Activated CD4-positive, alpha-beta memory T cell treated with anti-CD3 and anti-CD28 coated beads, Interleukin-2, amount 10 ng/mL, durations not matched to agents 7 days and 5 days (primary cell): Measurements from ENCODE around the gene SLC17A8. TPM values are rescaled to one million over a fixed set of nuclear protein-coding genes. Genes with fewer than 3 reads are reported as not detected.
A peak's percentile ranks its signal among the peaks of the same experiment; 100 is the strongest.
"Not testable (repeated sequence)": the region's sequence is repeated elsewhere in the genome, so short reads cannot be mapped to it uniquely, and the experiment has no call there.

Experiments
- CTCF ChIA-PET: fragments of 350-600 bp; sonication (Branson Sonifier 250); formaldehyde crosslinking; loops from one replicate; lab custom pipeline; 2021; ENCODE audit warnings: antibody characterized with exemption, inconsistent platforms; lab: Charles Lee
- POLR2A ChIA-PET: fragments of 350-600 bp; sonication (Branson Sonifier 250); formaldehyde crosslinking; loops from one replicate; lab custom pipeline; 2021; ENCODE audit warnings: antibody characterized with exemption; lab: Charles Lee
- DNase-seq: peaks from one replicate; pipeline ENCODE4 v3.0.0-alpha.2; 2020
- H3K27ac Mint-ChIP-seq: one replicate; pipeline ENCODE4 v1.8.0; 2021; ENCODE audit warnings: mild to moderate bottlenecking, mixed read lengths
- H3K27me3 Mint-ChIP-seq: one replicate; pipeline ENCODE4 v1.8.0; 2021; ENCODE audit warnings: mixed read lengths
- H3K36me3 Mint-ChIP-seq: one replicate; pipeline ENCODE4 v1.8.0; 2021; ENCODE audit warnings: low read depth, mixed read lengths
- H3K4me1 Mint-ChIP-seq: one replicate; pipeline ENCODE4 v1.8.0; 2021; ENCODE audit warnings: mixed read lengths
- H3K4me3 Mint-ChIP-seq: one replicate; pipeline ENCODE4 v1.8.0; 2021; ENCODE audit warnings: mild to moderate bottlenecking, mixed read lengths
- H3K9me3 Mint-ChIP-seq: one replicate; pipeline ENCODE4 v1.8.0; 2021; ENCODE audit warnings: mixed read lengths
- total RNA-seq, 2 experiments: library from RNA; stranded (reverse); gene quantifications; one replicate each; pipeline ENCODE4 v1.2.3, GENCODE V29; 2021

The SLC17A8 gene
- total RNA-seq, 2 experiments from 2014 or later: not detected

GRCh38 chr12:100404769-100405407 is 48.0 kb downstream of the SLC17A8 start:
- no peaks in the 10 kb centered on the region for H3K4me1 Mint-ChIP-seq
- H3K4me3 Mint-ChIP-seq: no peak overlapping the region
- H3K9me3 Mint-ChIP-seq: no peaks in the 10 kb centered on the region
- ChIA-PET CTCF (interaction anchor here (0.7 to 2.7 kb wide), 19 partner anchors 9 to 422 kb away, joined by 3 to 17 read pairs (median 6); partner anchors contain the start of gene ACTR6), POLR2A (interaction anchor here (0.7 kb wide), 1 partner anchor 346 kb away, joined by 3 read pairs; no protein-coding TSS in a partner anchor)
- DNase-seq: peak; percentile 45
- no peaks in the 10 kb centered on the region for H3K36me3 Mint-ChIP-seq
- H3K27me3 Mint-ChIP-seq: peaks cover 3% of the 10 kb centered on the region
- no peak overlapping the region for H3K27ac Mint-ChIP-seq

- peaks cover 3% of the 10 kb centered on the region for H3K27me3 Mint-ChIP-seq
- H3K9me3 Mint-ChIP-seq: no peaks in the 10 kb centered on the region
- POLR2A ChIA-PET: no interaction called here
- no peak overlapping the region for H3K27ac Mint-ChIP-seq
- no peak overlapping the region for H3K4me3 Mint-ChIP-seq
- DNase-seq: no peak
- CTCF ChIA-PET: interaction anchor here (2.4 kb wide), 1 partner anchor 8 kb away, joined by 11 read pairs; no protein-coding TSS in a partner anchor
- no peaks in the 10 kb centered on the region for H3K36me3 Mint-ChIP-seq
- no peaks in the 10 kb centered on the region for H3K4me1 Mint-ChIP-seq
These were observed 56.1 kb downstream of the SLC17A8 start for GRCh38 chr12:100413001-100413400.

- H3K27ac Mint-ChIP-seq: no peak overlapping the region
- H3K4me3 Mint-ChIP-seq: no peak overlapping the region
- POLR2A ChIA-PET: no interaction called here
- no peaks in the 10 kb centered on the region for H3K36me3 Mint-ChIP-seq
- CTCF ChIA-PET: interaction anchor here (2.4 kb wide), 1 partner anchor 10 kb away, joined by 11 read pairs; no protein-coding TSS in a partner anchor
- no peak for DNase-seq
- H3K27me3 Mint-ChIP-seq: peaks cover 3% of the 10 kb centered on the region
- H3K4me1 Mint-ChIP-seq: no peaks in the 10 kb centered on the region
- no peaks in the 10 kb centered on the region for H3K9me3 Mint-ChIP-seq
These were observed 57.9 kb downstream of the SLC17A8 start for GRCh38 chr12:100414739-100415138.

GRCh38 chr12:100422646-100423045 is 65.8 kb downstream of the SLC17A8 start:
- peaks cover 5% of the 10 kb centered on the region for H3K27me3 Mint-ChIP-seq

GRCh38 chr12:100426145-100426544 is 69.3 kb downstream of the SLC17A8 start:
- H3K9me3 Mint-ChIP-seq: peaks cover 1% of the 10 kb centered on the region
- ChIA-PET CTCF (interaction anchor here (1.8 kb wide), 1 partner anchor 22 kb away, joined by 4 read pairs; no protein-coding TSS in a partner anchor), POLR2A (no interaction called here)
- no peak overlapping the region for H3K4me3 Mint-ChIP-seq
- peaks cover 5% of the 10 kb centered on the region for H3K27me3 Mint-ChIP-seq
- H3K27ac Mint-ChIP-seq: no peak overlapping the region
- H3K4me1 Mint-ChIP-seq: no peaks in the 10 kb centered on the region
- no peak for DNase-seq
- H3K36me3 Mint-ChIP-seq: no peaks in the 10 kb centered on the region

More at GRCh38 chr12:100422646-100423045, 65.8 kb downstream of the SLC17A8 start:
- ChIA-PET POLR2A (no interaction called here), CTCF (no interaction called here)
- H3K27ac Mint-ChIP-seq: no peak overlapping the region
- H3K9me3 Mint-ChIP-seq: no peaks in the 10 kb centered on the region
- H3K4me1 Mint-ChIP-seq: no peaks in the 10 kb centered on the region
- no peaks in the 10 kb centered on the region for H3K36me3 Mint-ChIP-seq
- no peak for DNase-seq
- H3K4me3 Mint-ChIP-seq: no peak overlapping the region

GRCh38 chr12:100427078-100427477 is 70.2 kb downstream of the SLC17A8 start:
- Mint-ChIP-seq H3K9me3 (peaks cover 3% of the 10 kb centered on the region), H3K4me3 (no peak overlapping the region), H3K36me3 (no peaks in the 10 kb centered on the region), H3K27ac (no peak overlapping the region), H3K4me1 (no peaks in the 10 kb centered on the region), H3K27me3 (peaks cover 5% of the 10 kb centered on the region)
- ChIA-PET CTCF (no interaction called here), POLR2A (no interaction called here)
- DNase-seq: no peak

- H3K9me3 Mint-ChIP-seq, H3K36me3 Mint-ChIP-seq, CTCF ChIA-PET, DNase-seq, H3K4me1 Mint-ChIP-seq, POLR2A ChIA-PET, H3K4me3 Mint-ChIP-seq, H3K27me3 Mint-ChIP-seq, H3K27ac Mint-ChIP-seq: not testable (repeated sequence)
These were observed 73.4 kb downstream of the SLC17A8 start for GRCh38 chr12:100430251-100430650.

- Mint-ChIP-seq H3K36me3 (no peaks in the 10 kb centered on the region), H3K4me3 (no peak overlapping the region), H3K27me3 (peaks cover 2% of the 10 kb centered on the region), H3K9me3 (peaks cover 3% of the 10 kb centered on the region), H3K27ac (no peak overlapping the region), H3K4me1 (peaks cover 3% of the 10 kb centered on the region)
- ChIA-PET POLR2A (no interaction called here), CTCF (interaction anchor here (1.1 kb wide), 1 partner anchor 27 kb away, joined by 3 read pairs; no protein-coding TSS in a partner anchor)
- no peak for DNase-seq
These were observed 76.8 kb downstream of the SLC17A8 start for GRCh38 chr12:100433701-100434100.

- CTCF ChIA-PET: interaction anchor here (1.1 kb wide), 1 partner anchor 27 kb away, joined by 3 read pairs; no protein-coding TSS in a partner anchor
- Mint-ChIP-seq H3K36me3 (no peaks in the 10 kb centered on the region), H3K4me1 (peaks cover 3% of the 10 kb centered on the region), H3K4me3 (no peak overlapping the region), H3K27ac (no peak overlapping the region), H3K9me3 (peaks cover 3% of the 10 kb centered on the region), H3K27me3 (peaks cover 2% of the 10 kb centered on the region)
- POLR2A ChIA-PET: no interaction called here
- no peak for DNase-seq
These were observed 77.3 kb downstream of the SLC17A8 start for GRCh38 chr12:100434177-100434576.

GRCh38 chr12:100435957-100436356 is 79.1 kb downstream of the SLC17A8 start:
- CTCF ChIA-PET: no interaction called here
- Mint-ChIP-seq H3K4me3 (no peak overlapping the region), H3K4me1 (peaks cover 3% of the 10 kb centered on the region), H3K27ac (no peak overlapping the region), H3K27me3 (peaks cover 3% of the 10 kb centered on the region), H3K9me3 (peaks cover 3% of the 10 kb centered on the region), H3K36me3 (no peaks in the 10 kb centered on the region)
- POLR2A ChIA-PET: no interaction called here
- DNase-seq: no peak

GRCh38 chr12:100437038-100437841 is 80.4 kb downstream of the SLC17A8 start:
- no peak for DNase-seq
- Mint-ChIP-seq H3K9me3 (no peaks in the 10 kb centered on the region), H3K27ac (no peak overlapping the region), H3K4me1 (peaks cover 3% of the 10 kb centered on the region), H3K36me3 (no peaks in the 10 kb centered on the region), H3K27me3 (peaks cover 3% of the 10 kb centered on the region), H3K4me3 (no peak overlapping the region)
- ChIA-PET CTCF (no interaction called here), POLR2A (no interaction called here)

- Mint-ChIP-seq H3K9me3 (no peaks in the 10 kb centered on the region), H3K4me1 (peaks cover 3% of the 10 kb centered on the region), H3K36me3 (no peaks in the 10 kb centered on the region), H3K27ac (no peak overlapping the region), H3K4me3 (no peak overlapping the region), H3K27me3 (peaks cover 1% of the 10 kb centered on the region)
- ChIA-PET CTCF (no interaction called here), POLR2A (no interaction called here)
- DNase-seq: no peak
These were observed 82.9 kb downstream of the SLC17A8 start for GRCh38 chr12:100439797-100440196.

GRCh38 chr12:100442403-100442802 is 85.5 kb downstream of the SLC17A8 start:
- DNase-seq: no peak
- Mint-ChIP-seq H3K36me3 (no peaks in the 10 kb centered on the region), H3K4me3 (no peak overlapping the region), H3K27me3 (peaks cover 7% of the 10 kb centered on the region), H3K4me1 (no peaks in the 10 kb centered on the region), H3K9me3 (no peaks in the 10 kb centered on the region), H3K27ac (no peak overlapping the region)
- POLR2A ChIA-PET: no interaction called here
- CTCF ChIA-PET: no interaction called here
